Stimulated activated CD4-positive, alpha-beta T cell treated with anti-CD3 and anti-CD28 coated beads, Interleukin-15, amount 100 ng/mL, for 1 hour (primary cell): ENCODE data around the gene PRM1.

Source experiments
- DNase-seq, 2 donors: peaks; one replicate each; pipeline ENCODE4 v3.0.0-alpha.2; 2020; ENCODE audit warnings: low read depth in 1 of 2, low spot score in 1 of 2

PRM1 gene

GRCh38 chr16:11238272-11239202 lies 42.6 kb downstream of the PRM1 start:
- no peak for DNase-seq

GRCh38 chr16:11236461-11237254 lies 44.5 kb downstream of the PRM1 start:
- DNase-seq = no peak

- no peak for DNase-seq
These were observed 45.5 kb downstream of the PRM1 start for GRCh38 chr16:11235703-11235991.

GRCh38 chr16:11234884-11235702 lies 46.0 kb downstream of the PRM1 start:
- no peak for DNase-seq

GRCh38 chr16:11233727-11234376 lies 47.3 kb downstream of the PRM1 start:
- peak; percentile 45 to 53 for DNase-seq

- DNase-seq = peak; percentile 71 to 80
These were observed 48.0 kb downstream of the PRM1 start for GRCh38 chr16:11232852-11233726.

- no peak for DNase-seq
These were observed 48.8 kb downstream of the PRM1 start for GRCh38 chr16:11232302-11232851.

GRCh38 chr16:11231367-11231970 lies 49.7 kb downstream of the PRM1 start:
- DNase-seq = no peak
